HG02642 (cell line): Measurements from ENCODE around the gene ASAH2.
"Not testable (repeated sequence)": the region's sequence is repeated elsewhere in the genome, so short reads cannot be mapped to it uniquely, and the experiment has no call there.

Experiments
- ATAC-seq: cut with Tn5 transposase; IDR thresholded peaks from one replicate; pipeline ENCODE4 v1.9.1; 2021; ENCODE audit warnings: mild to moderate bottlenecking; ENCODE audit not compliant: unreplicated experiment, poor library complexity

Gene ASAH2

GRCh38 chr10:50260791-50261281 is 9.5 kb upstream of the ASAH2 start:
- peak; percentile 97 for ATAC-seq

GRCh38 chr10:50254479-50254878 is 3.2 kb upstream of the ASAH2 start:
- no peak for ATAC-seq

- ATAC-seq: no peak
Observed at GRCh38 chr10:50250096-50250854, 1.0 kb downstream of the ASAH2 start.

- ATAC-seq: no peak
Observed at GRCh38 chr10:50248598-50248997, 2.7 kb downstream of the ASAH2 start.

- no peak for ATAC-seq
Observed at GRCh38 chr10:50248062-50248461, 3.3 kb downstream of the ASAH2 start.

GRCh38 chr10:50244201-50244600 is 7.1 kb downstream of the ASAH2 start:
- no peak for ATAC-seq

- no peak for ATAC-seq
Observed at GRCh38 chr10:50242777-50243176, 8.5 kb downstream of the ASAH2 start.

- ATAC-seq: not testable (repeated sequence)
Observed at GRCh38 chr10:50241478-50241877, 9.8 kb downstream of the ASAH2 start.

- ATAC-seq: no peak
Observed at GRCh38 chr10:50234486-50234885, 16.8 kb downstream of the ASAH2 start.

- ATAC-seq: no peak
Observed at GRCh38 chr10:50232261-50232639, 19.1 kb downstream of the ASAH2 start.

GRCh38 chr10:50231515-50232260 is 19.6 kb downstream of the ASAH2 start:
- ATAC-seq: no peak

GRCh38 chr10:50229460-50229859 is 21.9 kb downstream of the ASAH2 start:
- no peak for ATAC-seq

- ATAC-seq: no peak
Observed at GRCh38 chr10:50228672-50229071, 22.6 kb downstream of the ASAH2 start.

- no peak for ATAC-seq
Observed at GRCh38 chr10:50226610-50227009, 24.7 kb downstream of the ASAH2 start.

GRCh38 chr10:50224330-50224952 is 26.9 kb downstream of the ASAH2 start:
- peak; percentile 95 for ATAC-seq

- ATAC-seq: no peak
Observed at GRCh38 chr10:50222199-50222598, 29.1 kb downstream of the ASAH2 start.

GRCh38 chr10:50221470-50221869 is 29.8 kb downstream of the ASAH2 start:
- no peak for ATAC-seq

- ATAC-seq: no peak
Observed at GRCh38 chr10:50219646-50220045, 31.7 kb downstream of the ASAH2 start.

GRCh38 chr10:50219200-50219599 is 32.1 kb downstream of the ASAH2 start:
- no peak for ATAC-seq

GRCh38 chr10:50216894-50217293 is 34.4 kb downstream of the ASAH2 start:
- no peak for ATAC-seq

- no peak for ATAC-seq
Observed at GRCh38 chr10:50216418-50216817, 34.9 kb downstream of the ASAH2 start.
